Measurements from ENCODE around the gene RBM47.
"Not testable (repeated sequence)": the region's sequence is repeated elsewhere in the genome, so short reads cannot be mapped to it uniquely, and the experiment has no call there.

Gene RBM47

GRCh38 chr4:40562208-40562607, 67.5 kb downstream of the RBM47 start:
- DNase-seq (ENCODE audit: low read depth), result no peak

GRCh38 chr4:40561543-40562177, 68.0 kb downstream of the RBM47 start:
- DNase-seq (ENCODE audit: low read depth), result not testable (repeated sequence)

GRCh38 chr4:40559585-40560465, 69.8 kb downstream of the RBM47 start:
- no peak for DNase-seq (ENCODE audit: low read depth)

DNA sequence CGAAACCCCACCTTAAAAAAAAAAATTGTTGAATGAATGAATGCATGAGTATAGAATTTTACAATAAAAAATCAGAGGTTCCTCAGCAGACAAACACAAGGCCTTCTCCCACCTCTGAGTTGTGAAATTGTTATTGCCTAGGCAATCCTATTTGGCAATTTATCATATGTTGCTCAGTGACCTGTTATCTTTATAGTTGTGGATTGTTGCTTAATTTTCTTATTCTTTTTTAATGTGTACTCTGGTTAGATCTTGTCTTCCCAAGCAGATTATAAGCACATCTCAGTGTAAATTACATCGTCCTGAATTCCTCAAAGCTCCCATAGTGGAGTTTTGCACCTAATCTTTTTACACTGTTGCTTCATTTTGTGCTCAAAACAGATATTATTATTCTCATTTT, 71.9 kb downstream of the RBM47 start:
- DNase-seq (ENCODE audit: low read depth), result no peak

GRCh38 chr4:40555176-40555900, 74.3 kb downstream of the RBM47 start:
- no peak for DNase-seq (ENCODE audit: low read depth)

- DNase-seq (ENCODE audit: low read depth), result not testable (repeated sequence)
These were observed 75.0 kb downstream of the RBM47 start for GRCh38 chr4:40554641-40555040.

DNA sequence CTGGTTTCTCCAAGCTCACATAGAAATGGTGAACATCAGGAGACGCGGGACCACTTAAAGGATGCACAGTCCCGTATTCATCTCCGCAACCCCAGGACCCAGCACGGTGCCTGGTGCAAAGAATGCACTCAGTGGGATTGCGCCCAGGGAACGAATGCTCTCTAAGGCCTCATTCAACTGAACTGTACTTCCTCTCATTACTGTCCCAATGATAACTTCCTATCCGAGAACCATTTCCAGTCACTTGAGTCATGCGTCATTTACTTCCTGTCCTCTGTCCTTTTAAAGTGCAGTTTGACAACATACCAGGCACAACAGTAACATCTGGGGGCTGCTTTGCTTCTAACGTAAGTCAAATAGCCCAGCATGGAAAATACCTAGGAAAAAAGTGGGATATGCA, 75.7 kb downstream of the RBM47 start:
- no peak for DNase-seq (ENCODE audit: low read depth)

DNA sequence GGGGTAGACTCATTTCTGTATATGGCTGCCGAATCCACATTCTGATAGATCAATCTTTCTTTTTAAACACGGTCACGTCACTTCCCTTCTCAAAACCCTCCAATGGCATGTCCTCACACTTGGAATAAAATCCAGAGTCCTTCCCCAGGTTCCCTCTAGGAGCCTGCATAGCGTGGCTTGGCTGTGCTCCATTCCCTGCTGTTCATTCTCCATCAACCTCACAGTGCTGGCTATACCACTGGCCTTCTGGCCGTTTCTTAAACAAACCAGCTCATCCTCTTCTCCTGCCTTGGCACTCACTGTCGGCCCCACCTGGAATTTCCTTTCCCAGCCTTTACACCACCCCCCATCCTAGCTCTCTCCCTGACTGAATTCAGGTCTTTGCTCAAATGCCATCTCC, 77.1 kb downstream of the RBM47 start:
- DNase-seq (ENCODE audit: low read depth), result no peak

- DNase-seq (ENCODE audit: low read depth), result not testable (repeated sequence)
These were observed 78.0 kb downstream of the RBM47 start for GRCh38 chr4:40551568-40552136.

- DNase-seq (ENCODE audit: low read depth), result no peak
These were observed 78.7 kb downstream of the RBM47 start for GRCh38 chr4:40550948-40551462.

GRCh38 chr4:40550196-40550595, 79.5 kb downstream of the RBM47 start:
- no peak for DNase-seq (ENCODE audit: low read depth)

DNA sequence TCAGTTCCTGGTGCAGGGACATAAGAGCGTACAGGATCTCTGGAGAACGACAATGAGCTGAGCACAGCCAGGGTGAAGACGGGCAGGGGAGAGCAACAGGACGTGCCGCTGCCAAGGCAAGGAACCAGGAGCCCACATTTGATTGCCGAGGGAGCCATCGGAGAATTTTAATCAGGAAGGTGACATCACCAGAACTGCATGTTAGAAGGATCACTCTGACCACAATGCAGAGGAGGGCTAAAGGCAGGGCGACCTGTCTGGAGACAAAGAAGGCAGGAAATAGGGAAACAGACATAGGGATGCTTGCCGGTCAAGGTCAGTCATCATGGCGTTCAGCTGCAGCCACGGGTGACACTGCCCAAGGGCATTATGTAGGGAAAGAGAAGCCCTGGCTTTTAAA, 81.4 kb downstream of the RBM47 start:
- DNase-seq (ENCODE audit: low read depth), result no peak

GRCh38 chr4:40547789-40548132, 81.9 kb downstream of the RBM47 start:
- no peak for DNase-seq (ENCODE audit: low read depth)

GRCh38 chr4:40546969-40547788, 82.5 kb downstream of the RBM47 start:
- DNase-seq (ENCODE audit: low read depth), result no peak

DNA sequence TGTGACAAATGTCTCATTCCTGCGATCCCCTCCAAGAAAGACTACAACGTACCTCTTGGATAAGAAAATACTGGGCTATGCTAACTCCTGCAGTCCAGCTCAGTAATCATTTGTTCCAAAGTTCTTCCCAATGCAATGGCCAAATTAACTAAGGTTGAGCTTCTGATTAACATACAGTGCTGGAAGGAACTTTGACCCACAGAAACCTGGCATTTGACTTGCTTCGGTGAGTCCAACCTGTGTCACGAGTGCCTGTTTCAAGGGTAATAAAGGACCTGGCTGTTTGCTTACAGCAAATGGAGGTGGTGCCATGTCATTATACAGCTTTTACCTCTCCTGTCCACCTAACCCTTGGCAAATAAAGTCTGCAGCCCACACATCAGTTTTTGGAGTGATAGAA, 83.2 kb downstream of the RBM47 start:
- no peak for DNase-seq (ENCODE audit: low read depth)

GRCh38 chr4:40545487-40545886, 84.2 kb downstream of the RBM47 start:
- DNase-seq (ENCODE audit: low read depth), result not testable (repeated sequence)

DNA sequence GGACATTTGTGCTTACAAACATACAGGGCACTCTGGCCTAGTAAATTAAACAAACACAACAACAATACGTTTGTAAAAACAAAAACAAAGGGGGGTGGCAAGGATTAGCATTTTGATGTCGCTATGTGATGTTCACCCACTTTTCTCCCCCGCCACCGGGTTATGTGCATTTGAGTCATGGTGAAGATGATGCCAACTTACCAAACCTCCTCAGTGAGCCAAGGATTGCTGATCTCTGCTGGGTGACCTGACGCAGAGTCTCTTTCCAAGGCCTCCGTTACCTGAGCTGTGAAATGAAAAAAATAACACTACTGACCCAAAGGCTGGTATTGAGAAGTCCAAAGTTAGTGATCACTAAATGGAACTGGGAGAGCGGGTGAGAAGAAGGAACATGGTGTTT, 85.4 kb downstream of the RBM47 start:
- no peak for DNase-seq (ENCODE audit: low read depth)

- DNase-seq (ENCODE audit: low read depth), result no peak
These were observed 88.9 kb downstream of the RBM47 start for GRCh38 chr4:40540800-40541199.

- DNase-seq (ENCODE audit: low read depth), result no peak
These were observed 93.6 kb downstream of the RBM47 start for GRCh38 chr4:40536032-40536431.

GRCh38 chr4:40531636-40532023, 98.0 kb downstream of the RBM47 start:
- DNase-seq (ENCODE audit: low read depth), result no peak

GRCh38 chr4:40530961-40531635, 98.6 kb downstream of the RBM47 start:
- DNase-seq (ENCODE audit: low read depth), result no peak
